Tibial artery (tissue), 4 donors: Measurements from ENCODE around the gene GFOD1.

Experiments
- DNase-seq, 2 donors: peaks; one replicate each; pipeline ENCODE4 v3.0.0-alpha.2; 2019
- H3K27ac ChIP-seq, 2 donors: fragments of 200-600 bp; sonication (generic) in 1 of 2; 1 replicate in 1 of 2; 2 replicates in 1 of 2; pipeline ENCODE4 v1.5.1; 2018 to 2019; ENCODE audit warnings: mild to moderate bottlenecking in 1 of 2
- H3K27me3 ChIP-seq, 2 donors: fragments of 200-600 bp; sonication (generic) in 1 of 2; one replicate each; pipeline versions ENCODE4 v1.5.1 to v1.6.0; 2016 to 2019
- H3K36me3 ChIP-seq, 3 donors: fragments of 200-600 bp; sonication (generic) in 2 of 3; one replicate each; pipeline ENCODE4 v1.5.1; 2016 to 2019; ENCODE audit warnings: mild to moderate bottlenecking in 2 of 3
- H3K4me1 ChIP-seq, 4 donors: fragments of 200-600 bp; sonication (generic) in 2 of 4; 1 replicate in 3 of 4; 2 replicates in 1 of 4; pipeline ENCODE4 v1.5.1; 2016 to 2019
- H3K4me3 ChIP-seq, 2 donors: fragments of 200-600 bp; sonication (generic) in 1 of 2; 1 replicate in 1 of 2; 2 replicates in 1 of 2; pipeline ENCODE4 v1.5.1; 2018 to 2019; ENCODE audit warnings: mild to moderate bottlenecking in 2 of 2
- H3K9me3 ChIP-seq, 3 donors: fragments of 200-600 bp; sonication (generic) in 1 of 3; one replicate each; pipeline ENCODE4 v1.5.1; 2016 to 2019
- intact Hi-C: fragments of 100-400 bp; cut with DNase I; formaldehyde crosslinking; loops from one replicate; pipeline ENCODE4 v1.15.0; 2023; ENCODE audit warnings: low total_unique reads
- TF ChIP-seq, protein P1 (sequence below), 2 experiments: fragments of 200-600 bp in 1 of 2; fragments of 450-650 bp in 1 of 2; IDR thresholded peaks; one replicate each; pipeline ENCODE4 v1.5.1; 2017 to 2019; ENCODE audit warnings: antibody characterized with exemption in 2 of 2, mild to moderate bottlenecking in 1 of 2, moderate library complexity in 1 of 2

Gene GFOD1

DNA sequence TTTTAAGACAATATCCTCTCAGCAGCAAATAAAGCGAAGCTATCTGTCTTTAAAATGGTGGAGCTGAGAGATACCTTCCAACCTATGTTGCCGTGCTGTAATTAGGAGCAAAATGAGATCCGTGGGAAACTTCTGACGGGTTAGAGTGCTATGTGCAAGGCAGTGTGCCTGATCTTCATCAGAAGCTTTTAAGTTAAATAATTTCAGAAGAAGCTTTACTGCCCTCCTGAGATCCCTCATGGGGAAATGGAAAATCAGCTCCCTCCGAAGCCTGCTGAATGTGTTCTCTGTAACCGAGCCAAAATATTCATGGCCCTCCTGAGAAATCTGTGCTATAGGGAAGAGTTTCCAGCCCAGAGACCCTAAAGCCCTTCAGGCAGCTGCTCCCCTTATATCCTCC, 115.3 kb downstream of the GFOD1 start:
- no peak for DNase-seq
- Histone ChIP-seq H3K4me1 (peaks cover 0 to 70% (median 38%) of the 10 kb centered on the region in 4 donors), H3K27ac (peak overlapping the region; percentile 73 to 76)

DNA sequence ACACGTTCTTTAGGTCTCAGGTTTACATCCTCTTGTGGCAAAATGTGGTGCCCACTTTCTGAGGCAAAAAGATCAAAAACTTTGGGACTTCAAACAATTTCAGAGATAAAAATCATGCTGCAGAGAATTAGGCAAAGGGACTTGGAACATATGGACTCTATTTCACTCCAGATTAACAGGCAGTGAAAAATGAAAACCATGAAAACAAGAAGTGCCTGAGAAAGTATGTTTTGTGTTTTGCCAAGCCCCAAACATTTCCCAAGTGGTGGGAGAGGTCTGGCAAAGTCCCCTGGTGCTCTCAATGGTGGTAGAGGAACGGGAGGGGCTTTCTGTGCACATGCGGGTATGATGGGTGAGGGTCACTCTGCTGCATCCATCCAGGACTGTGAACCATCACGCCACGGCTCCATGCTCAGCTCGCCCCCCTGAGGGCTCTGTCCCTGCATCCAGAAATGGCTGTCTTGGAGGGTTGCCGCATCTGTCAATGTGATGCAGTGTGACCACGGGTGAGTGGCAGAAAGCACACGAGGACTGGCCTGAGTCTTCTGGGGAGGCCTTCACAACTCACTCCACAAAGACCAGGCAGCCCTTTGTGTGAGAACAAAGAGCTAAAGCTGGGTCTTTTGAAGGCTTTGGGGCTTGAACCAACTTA, 115.9 kb downstream of the GFOD1 start:
- intact Hi-C loops: no loop called here
- Histone ChIP-seq H3K27ac (peak overlapping the region; percentile 73 to 76), H3K4me3 (no peak overlapping the region), H3K27me3 (no peaks in the 10 kb centered on the region), H3K36me3 (no peaks in the 10 kb centered on the region), H3K9me3 (no peaks in the 10 kb centered on the region), H3K4me1 (peaks cover 0 to 70% (median 38%) of the 10 kb centered on the region in 4 donors)
- TF ChIP-seq, protein P1, sequence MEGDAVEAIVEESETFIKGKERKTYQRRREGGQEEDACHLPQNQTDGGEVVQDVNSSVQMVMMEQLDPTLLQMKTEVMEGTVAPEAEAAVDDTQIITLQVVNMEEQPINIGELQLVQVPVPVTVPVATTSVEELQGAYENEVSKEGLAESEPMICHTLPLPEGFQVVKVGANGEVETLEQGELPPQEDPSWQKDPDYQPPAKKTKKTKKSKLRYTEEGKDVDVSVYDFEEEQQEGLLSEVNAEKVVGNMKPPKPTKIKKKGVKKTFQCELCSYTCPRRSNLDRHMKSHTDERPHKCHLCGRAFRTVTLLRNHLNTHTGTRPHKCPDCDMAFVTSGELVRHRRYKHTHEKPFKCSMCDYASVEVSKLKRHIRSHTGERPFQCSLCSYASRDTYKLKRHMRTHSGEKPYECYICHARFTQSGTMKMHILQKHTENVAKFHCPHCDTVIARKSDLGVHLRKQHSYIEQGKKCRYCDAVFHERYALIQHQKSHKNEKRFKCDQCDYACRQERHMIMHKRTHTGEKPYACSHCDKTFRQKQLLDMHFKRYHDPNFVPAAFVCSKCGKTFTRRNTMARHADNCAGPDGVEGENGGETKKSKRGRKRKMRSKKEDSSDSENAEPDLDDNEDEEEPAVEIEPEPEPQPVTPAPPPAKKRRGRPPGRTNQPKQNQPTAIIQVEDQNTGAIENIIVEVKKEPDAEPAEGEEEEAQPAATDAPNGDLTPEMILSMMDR (IDR thresholded peaks at IDR 0.05): no peak
- peak in 1 of 2 donors; percentile 73 for DNase-seq

More for the DNA sequence above, 115.3 kb downstream of the GFOD1 start:
- intact Hi-C loops: no loop called here
- Histone ChIP-seq H3K27me3 (no peaks in the 10 kb centered on the region), H3K36me3 (no peaks in the 10 kb centered on the region), H3K4me3 (no peak overlapping the region), H3K9me3 (no peaks in the 10 kb centered on the region)
- TF ChIP-seq, protein P1 (IDR thresholded peaks at IDR 0.05): no peak

DNA sequence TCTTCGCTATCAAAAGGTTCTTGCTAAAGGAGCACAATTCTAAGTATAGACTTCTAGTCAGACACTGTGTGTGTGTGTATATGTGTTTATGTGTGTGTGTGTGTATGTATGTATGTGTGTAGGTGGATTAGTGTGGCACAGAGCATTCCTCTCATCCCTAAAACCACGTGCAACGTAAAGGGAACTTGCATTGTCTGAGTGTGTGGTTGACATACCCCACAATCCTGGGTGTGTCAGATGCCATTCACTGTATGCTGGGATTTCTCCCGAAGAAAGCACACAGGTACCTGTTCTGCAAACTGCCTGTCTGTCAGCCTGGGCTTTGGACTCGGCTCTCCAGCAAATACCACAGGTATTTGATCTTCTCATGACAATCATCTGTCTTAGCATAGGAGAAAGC, 116.8 kb downstream of the GFOD1 start:
- DNase-seq: no peak
- intact Hi-C loops: no loop called here
- TF ChIP-seq, protein P1 (IDR thresholded peaks at IDR 0.05): no peak

DNA sequence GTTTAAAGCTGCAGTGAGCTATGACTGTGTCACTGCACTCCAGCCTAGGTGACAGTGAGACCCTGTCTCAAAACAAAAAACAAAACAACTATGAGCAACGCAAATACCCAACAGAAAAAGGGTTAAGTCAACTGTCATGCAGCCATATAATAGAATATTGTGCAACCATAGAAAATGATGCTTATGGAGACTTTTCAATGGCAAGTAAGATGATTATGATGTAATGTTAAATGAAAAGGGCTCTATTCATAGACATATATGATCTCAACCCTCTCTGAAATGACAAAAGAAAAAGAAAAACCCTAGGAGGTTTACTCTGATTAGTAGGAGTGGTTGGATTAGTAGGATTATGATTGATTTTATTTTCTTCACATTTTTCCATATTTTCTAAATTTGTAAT, 117.8 kb downstream of the GFOD1 start:
- no peak for DNase-seq
- H3K4me3 ChIP-seq: no peak overlapping the region
- intact Hi-C loops: no loop called here
- no peak overlapping the region for H3K27ac ChIP-seq
- TF ChIP-seq, protein P1 (IDR thresholded peaks at IDR 0.05): no peak
- H3K9me3 ChIP-seq: no peaks in the 10 kb centered on the region
- H3K4me1 ChIP-seq: peaks cover 0 to 70% (median 38%) of the 10 kb centered on the region in 4 donors
- H3K27me3 ChIP-seq: no peaks in the 10 kb centered on the region
- H3K36me3 ChIP-seq: peaks cover 10 to 12% (median 10%) of the 10 kb centered on the region in 3 donors

More for the DNA sequence above, 116.8 kb downstream of the GFOD1 start:
- Histone ChIP-seq H3K27ac (peak overlapping the region; percentile 73 to 76), H3K27me3 (no peaks in the 10 kb centered on the region), H3K9me3 (no peaks in the 10 kb centered on the region), H3K4me1 (peaks cover 0 to 70% (median 38%) of the 10 kb centered on the region in 4 donors), H3K4me3 (no peak overlapping the region), H3K36me3 (peaks cover 0 to 1% (median 0%) of the 10 kb centered on the region in 3 donors)

DNA sequence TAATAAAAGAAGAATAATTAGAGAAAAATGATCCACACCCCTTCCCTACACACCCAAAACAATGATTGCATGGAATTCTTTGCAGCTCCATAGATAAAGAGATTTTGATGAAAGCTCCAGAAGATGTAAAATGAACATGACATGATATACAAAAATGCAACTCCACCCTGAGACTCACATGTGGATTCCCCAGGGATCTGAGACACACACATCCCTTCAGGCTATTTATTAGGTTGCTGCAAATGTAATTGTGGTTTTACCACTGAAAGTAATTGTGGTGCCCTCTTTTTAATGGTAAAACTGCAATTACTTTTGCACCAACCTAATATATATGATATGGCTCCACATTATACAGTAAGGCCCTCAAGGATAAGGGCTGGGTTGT, 118.7 kb downstream of the GFOD1 start:
- intact Hi-C loops: no loop called here
- H3K9me3 ChIP-seq: no peaks in the 10 kb centered on the region
- no peak overlapping the region for H3K27ac ChIP-seq
- H3K4me3 ChIP-seq: no peak overlapping the region
- no peaks in the 10 kb centered on the region for H3K27me3 ChIP-seq
- H3K4me1 ChIP-seq: peaks cover 0 to 64% (median 36%) of the 10 kb centered on the region in 4 donors
- TF ChIP-seq, protein P1 (IDR thresholded peaks at IDR 0.05): no peak
- DNase-seq: no peak
- H3K36me3 ChIP-seq: peaks cover 13 to 17% (median 15%) of the 10 kb centered on the region in 3 donors
